ENCODE data around the gene RBFOX1. TPM values are rescaled to one million over a fixed set of nuclear protein-coding genes. Genes with fewer than 3 reads are reported as not detected.

Gene RBFOX1
- total RNA-seq, 1 donor from 2014 or later = not detected

- no peak for DNase-seq (ENCODE audit: low read depth)
- no peak overlapping the region for H3K4me3 ChIP-seq (ENCODE audit: low read depth, low read length)
- no peak for TF ChIP-seq CTCF (conservative IDR thresholded peaks at IDR 0.05; ENCODE audit: low read depth, low read length)
Observed at GRCh38 chr16:7583396-7583795, 250.8 kb downstream of the RBFOX1 start.

GRCh38 chr16:7584561-7584960 is 251.9 kb downstream of the RBFOX1 start:
- no peak overlapping the region for H3K4me3 ChIP-seq (ENCODE audit: low read depth, low read length)
- no peak for DNase-seq (ENCODE audit: low read depth)
- no peak for TF ChIP-seq CTCF (conservative IDR thresholded peaks at IDR 0.05; ENCODE audit: low read depth, low read length)

- DNase-seq (ENCODE audit: low read depth) = no peak
- TF ChIP-seq CTCF (conservative IDR thresholded peaks at IDR 0.05; ENCODE audit: low read depth, low read length) = no peak
Observed at GRCh38 chr16:7585705-7586104, 253.1 kb downstream of the RBFOX1 start.

GRCh38 chr16:7590934-7591333 is 258.3 kb downstream of the RBFOX1 start:
- DNase-seq (ENCODE audit: low read depth) = no peak
- no peak overlapping the region for H3K4me3 ChIP-seq (ENCODE audit: low read depth, low read length)
- no peak for TF ChIP-seq CTCF (conservative IDR thresholded peaks at IDR 0.05; ENCODE audit: low read depth, low read length)

More at GRCh38 chr16:7585705-7586104, 253.1 kb downstream of the RBFOX1 start:
- H3K4me3 ChIP-seq (ENCODE audit: low read depth, low read length) = no peak overlapping the region

- no peak overlapping the region for H3K4me3 ChIP-seq (ENCODE audit: low read depth, low read length)
- DNase-seq (ENCODE audit: low read depth) = no peak
- no peak for TF ChIP-seq CTCF (conservative IDR thresholded peaks at IDR 0.05; ENCODE audit: low read depth, low read length)
Observed at GRCh38 chr16:7596308-7596707, 263.7 kb downstream of the RBFOX1 start.

GRCh38 chr16:7597677-7598076 is 265.0 kb downstream of the RBFOX1 start:
- peak; percentile 4 for DNase-seq (ENCODE audit: low read depth)
- H3K4me3 ChIP-seq (ENCODE audit: low read depth, low read length) = no peak overlapping the region
- TF ChIP-seq CTCF (conservative IDR thresholded peaks at IDR 0.05; ENCODE audit: low read depth, low read length) = no peak

GRCh38 chr16:7601100-7601499 is 268.5 kb downstream of the RBFOX1 start:
- TF ChIP-seq CTCF (conservative IDR thresholded peaks at IDR 0.05; ENCODE audit: low read depth, low read length) = no peak
- DNase-seq (ENCODE audit: low read depth) = no peak
- H3K4me3 ChIP-seq (ENCODE audit: low read depth, low read length) = no peak overlapping the region

All from epithelial cell of proximal tubule (primary cell).